SJSA1 (cell line): ENCODE data around the gene PRRT2. TPM values are rescaled to one million over a fixed set of nuclear protein-coding genes. Genes with fewer than 3 reads are reported as not detected.
"Not testable (repeated sequence)": the region's sequence is repeated elsewhere in the genome, so short reads cannot be mapped to it uniquely, and the experiment has no call there.

Experiments used
- DNase-seq, 2 experiments: peaks; one replicate each; pipeline ENCODE4 v3.0.0-alpha.2; 2015 to 2020; ENCODE audit warnings: low spot score in 2 of 2, low read depth in 1 of 2
- H3K27ac ChIP-seq: fragments of 250-450 bp; sonication (Bioruptor Pico); 2 replicates; pipeline ENCODE4 v1.5.1; 2020; ENCODE audit warnings: mild to moderate bottlenecking, moderate library complexity
- H3K27me3 ChIP-seq: fragments of 250-450 bp; sonication (Bioruptor Pico); replicated peaks from 2 replicates; pipeline ENCODE4 v1.5.1; 2020; ENCODE audit warnings: mild to moderate bottlenecking, moderate library complexity
- H3K36me3 ChIP-seq: fragments of 250-450 bp; sonication (Bioruptor Pico); 2 replicates; pipeline ENCODE4 v1.5.1; 2020; ENCODE audit warnings: mild to moderate bottlenecking
- H3K4me1 ChIP-seq: fragments of 250-450 bp; sonication (Bioruptor Pico); replicated peaks from 2 replicates; pipeline ENCODE4 v1.6.1; 2021; ENCODE audit warnings: mild to moderate bottlenecking
- H3K4me3 ChIP-seq: fragments of 250-450 bp; sonication (Bioruptor Pico); 2 replicates; pipeline ENCODE4 v1.5.1; 2020; ENCODE audit warnings: mild to moderate bottlenecking
- H3K9me3 ChIP-seq: fragments of 250-450 bp; sonication (Bioruptor Pico); replicated peaks from 2 replicates; pipeline ENCODE4 v1.5.1; 2020; ENCODE audit warnings: mild to moderate bottlenecking
- total RNA-seq: library from RNA; depleted of rRNA; stranded (reverse); fragments of >200 nt; shearing (Covaris generic); gene quantifications from 2 replicates; pipeline ENCODE4 v1.2.3, GENCODE V29; 2014

Gene PRRT2
- total RNA-seq, 1 experiment from 2014 or later = 0.11 TPM

- not testable (repeated sequence) for DNase-seq, H3K36me3 ChIP-seq, H3K4me3 ChIP-seq, H3K27me3 ChIP-seq, H3K4me1 ChIP-seq, H3K27ac ChIP-seq, H3K9me3 ChIP-seq
Measured at GRCh38 chr16:29783094-29783953, 28.7 kb upstream of the PRRT2 start.

GRCh38 chr16:29784157-29784556 lies 27.8 kb upstream of the PRRT2 start:
- no peak for DNase-seq
- Histone ChIP-seq H3K4me1 (peaks cover 6% of the 10 kb centered on the region), H3K36me3 (no peaks in the 10 kb centered on the region), H3K27me3 (no peaks in the 10 kb centered on the region), H3K27ac (no peak overlapping the region), H3K4me3 (no peak overlapping the region), H3K9me3 (no peaks in the 10 kb centered on the region)

- no peak overlapping the region for H3K4me3 ChIP-seq
- H3K27me3 ChIP-seq = no peaks in the 10 kb centered on the region
- peak; percentile 40 to 67 for DNase-seq
- H3K9me3 ChIP-seq = no peaks in the 10 kb centered on the region
- H3K27ac ChIP-seq = no peak overlapping the region
- H3K36me3 ChIP-seq = no peaks in the 10 kb centered on the region
- peaks cover 4% of the 10 kb centered on the region for H3K4me1 ChIP-seq
Measured at GRCh38 chr16:29784901-29785500, 27.0 kb upstream of the PRRT2 start.

- not testable (repeated sequence) for H3K9me3 ChIP-seq, H3K27ac ChIP-seq, DNase-seq, H3K27me3 ChIP-seq, H3K4me3 ChIP-seq
- H3K36me3 ChIP-seq = peaks cover 16% of the 10 kb centered on the region
- H3K4me1 ChIP-seq = peaks cover 15% of the 10 kb centered on the region
Measured at GRCh38 chr16:29787155-29787554, 24.8 kb upstream of the PRRT2 start.

- DNase-seq = no peak
- H3K9me3 ChIP-seq = 0 out of 2 replicates have a peak, but pooled peaks cover 7% of the 10 kb centered on the region
- peaks cover 19% of the 10 kb centered on the region for H3K4me1 ChIP-seq
- peak overlapping the region; percentile 43 for H3K27ac ChIP-seq
- peaks cover 41% of the 10 kb centered on the region for H3K36me3 ChIP-seq
- peak overlapping the region; percentile 85 for H3K4me3 ChIP-seq
- H3K27me3 ChIP-seq = no peaks in the 10 kb centered on the region
Measured at GRCh38 chr16:29789775-29790182, 22.2 kb upstream of the PRRT2 start.

- peak within 1 kb of the TSS; percentile 85 for H3K4me3 ChIP-seq
- H3K9me3 ChIP-seq = 0 out of 2 replicates have a peak, but pooled peaks cover 7% of the 10 kb centered on the region
- peaks cover 19% of the 10 kb centered on the region for H3K4me1 ChIP-seq
- no peaks in the 10 kb centered on the region for H3K27me3 ChIP-seq
- peak within 1 kb of the TSS; percentile 79 for H3K27ac ChIP-seq
- peaks cover 47% of the 10 kb centered on the region for H3K36me3 ChIP-seq
- peak; percentile 99 for DNase-seq
Measured at GRCh38 chr16:29790183-29790948, 21.6 kb upstream of the PRRT2 start, which contains the start of gene KIF22. Gene KIF22 (plus strand): TSS chr16:29790751. CDS start chr16:29790760, 9 bp downstream.

- DNase-seq = no peak
- Histone ChIP-seq H3K9me3 (0 out of 2 replicates have a peak, but pooled peaks cover 7% of the 10 kb centered on the region), H3K4me1 (peaks cover 19% of the 10 kb centered on the region), H3K27me3 (no peaks in the 10 kb centered on the region), H3K4me3 (peak overlapping the region; percentile 85), H3K36me3 (peaks cover 53% of the 10 kb centered on the region), H3K27ac (peak overlapping the region; percentile 79)
Measured at GRCh38 chr16:29790949-29791844, 20.8 kb upstream of the PRRT2 start.

GRCh38 chr16:29791845-29792807 lies 19.9 kb upstream of the PRRT2 start:
- DNase-seq = no peak
- 0 out of 2 replicates have a peak, but pooled peaks cover 7% of the 10 kb centered on the region for H3K9me3 ChIP-seq
- H3K4me3 ChIP-seq = peak overlapping the region; percentile 85
- peaks cover 19% of the 10 kb centered on the region for H3K4me1 ChIP-seq
- peaks cover 61% of the 10 kb centered on the region for H3K36me3 ChIP-seq
- no peaks in the 10 kb centered on the region for H3K27me3 ChIP-seq
- H3K27ac ChIP-seq = peak overlapping the region; percentile 79; the same call in 1 of the 2 replicates

GRCh38 chr16:29793153-29793552 lies 18.8 kb upstream of the PRRT2 start:
- not testable (repeated sequence) for H3K27me3 ChIP-seq, DNase-seq, H3K4me3 ChIP-seq, H3K9me3 ChIP-seq, H3K27ac ChIP-seq
- peaks cover 19% of the 10 kb centered on the region for H3K4me1 ChIP-seq
- H3K36me3 ChIP-seq = peaks cover 71% of the 10 kb centered on the region

- peaks cover 19% of the 10 kb centered on the region for H3K4me1 ChIP-seq
- H3K36me3 ChIP-seq = peaks cover 82% of the 10 kb centered on the region
- H3K27ac ChIP-seq = no peak overlapping the region
- 0 out of 2 replicates have a peak, but pooled peaks cover 7% of the 10 kb centered on the region for H3K9me3 ChIP-seq
- no peak for DNase-seq
- no peaks in the 10 kb centered on the region for H3K27me3 ChIP-seq
- no peak overlapping the region for H3K4me3 ChIP-seq
Measured at GRCh38 chr16:29794231-29794710, 17.7 kb upstream of the PRRT2 start.

GRCh38 chr16:29802416-29802935 lies 9.5 kb upstream of the PRRT2 start:
- no peak for DNase-seq
- Histone ChIP-seq H3K27me3 (no peaks in the 10 kb centered on the region), H3K4me1 (peaks cover 12% of the 10 kb centered on the region), H3K27ac (no peak overlapping the region), H3K4me3 (no peak overlapping the region), H3K36me3 (peaks cover 82% of the 10 kb centered on the region), H3K9me3 (no peaks in the 10 kb centered on the region)

GRCh38 chr16:29804020-29804419 lies 8.0 kb upstream of the PRRT2 start:
- H3K27ac ChIP-seq = no peak overlapping the region

More at GRCh38 chr16:29804020-29804419, 8.0 kb upstream of the PRRT2 start:
- no peak overlapping the region for H3K4me3 ChIP-seq
- no peaks in the 10 kb centered on the region for H3K27me3 ChIP-seq
- peaks cover 82% of the 10 kb centered on the region for H3K36me3 ChIP-seq
- H3K9me3 ChIP-seq = no peaks in the 10 kb centered on the region
- peaks cover 28% of the 10 kb centered on the region for H3K4me1 ChIP-seq
- no peak for DNase-seq
